Keratinocyte (primary cell): ENCODE measurements around the gene B3GAT1.

Source experiments
- EZH2 ChIP-seq: IDR thresholded peaks from one replicate; pipeline ENCODE4 v1.6.1; 2012; ENCODE audit warnings: inconsistent platforms, mild to moderate bottlenecking, low read length, moderate library complexity
- TF ChIP-seq, protein P1 (sequence below), 3 experiments: IDR thresholded peaks in 1 of 3; conservative IDR thresholded peaks in 1 of 3; optimal IDR thresholded peaks in 1 of 3; 2 replicates in 2 of 3; 3 replicates in 1 of 3; pipeline versions ENCODE3 to v1.5.1; 2011; ENCODE audit warnings: low read length in 3 of 3, mild to moderate bottlenecking in 3 of 3, moderate library complexity in 2 of 3, control low read depth in 1 of 3, inconsistent platforms in 1 of 3; ENCODE audit not compliant: insufficient read depth in 2 of 3; ENCODE audit errors: extremely low read depth in 1 of 3

DNA sequence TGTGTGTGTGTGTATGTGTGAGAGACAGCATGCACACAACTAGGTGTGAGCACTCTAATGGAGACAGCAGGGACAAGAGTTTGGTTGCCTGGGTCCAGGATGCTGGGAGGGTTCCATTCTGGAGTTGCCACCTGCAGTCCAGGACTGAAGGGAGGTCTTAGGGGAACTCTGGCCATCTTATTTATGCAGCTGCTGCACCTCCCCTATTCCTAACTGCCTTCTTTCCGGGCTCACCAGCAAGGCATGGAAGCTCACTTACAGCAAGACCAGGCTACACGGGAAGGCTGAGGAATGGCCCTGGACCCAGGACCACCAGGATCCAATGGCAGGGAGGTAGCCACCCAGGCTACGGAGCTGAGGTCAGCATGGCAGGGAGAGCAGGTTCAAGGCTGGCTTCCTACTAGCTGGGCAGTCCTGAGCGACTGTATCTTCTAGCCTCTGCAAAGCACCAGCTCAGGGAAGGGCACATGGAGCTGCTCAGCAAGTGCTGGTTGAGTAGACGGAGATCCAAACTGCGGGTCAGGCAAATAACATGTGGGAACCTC lies 42.2 kb upstream of the B3GAT1 start:
- TF ChIP-seq, protein P1, sequence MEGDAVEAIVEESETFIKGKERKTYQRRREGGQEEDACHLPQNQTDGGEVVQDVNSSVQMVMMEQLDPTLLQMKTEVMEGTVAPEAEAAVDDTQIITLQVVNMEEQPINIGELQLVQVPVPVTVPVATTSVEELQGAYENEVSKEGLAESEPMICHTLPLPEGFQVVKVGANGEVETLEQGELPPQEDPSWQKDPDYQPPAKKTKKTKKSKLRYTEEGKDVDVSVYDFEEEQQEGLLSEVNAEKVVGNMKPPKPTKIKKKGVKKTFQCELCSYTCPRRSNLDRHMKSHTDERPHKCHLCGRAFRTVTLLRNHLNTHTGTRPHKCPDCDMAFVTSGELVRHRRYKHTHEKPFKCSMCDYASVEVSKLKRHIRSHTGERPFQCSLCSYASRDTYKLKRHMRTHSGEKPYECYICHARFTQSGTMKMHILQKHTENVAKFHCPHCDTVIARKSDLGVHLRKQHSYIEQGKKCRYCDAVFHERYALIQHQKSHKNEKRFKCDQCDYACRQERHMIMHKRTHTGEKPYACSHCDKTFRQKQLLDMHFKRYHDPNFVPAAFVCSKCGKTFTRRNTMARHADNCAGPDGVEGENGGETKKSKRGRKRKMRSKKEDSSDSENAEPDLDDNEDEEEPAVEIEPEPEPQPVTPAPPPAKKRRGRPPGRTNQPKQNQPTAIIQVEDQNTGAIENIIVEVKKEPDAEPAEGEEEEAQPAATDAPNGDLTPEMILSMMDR (optimal IDR thresholded peaks at IDR 0.05 in 1 of 3, IDR thresholded peaks at IDR 0.05 in 1 of 3, conservative IDR thresholded peaks at IDR 0.05 in 1 of 3; ENCODE audit: extremely low read depth in 1 of 3, insufficient read depth in 2 of 3, low read length in 3 of 3), result no peak
- no peak for TF ChIP-seq EZH2
